Pons (tissue), 1 donor: ENCODE data around the gene ZNF518A.
A peak's percentile ranks its signal among the peaks of the same experiment; 100 is the strongest.
"Not testable (repeated sequence)": the region's sequence is repeated elsewhere in the genome, so short reads cannot be mapped to it uniquely, and the experiment has no call there.

Experiments
- DNase-seq: peaks from one replicate; pipeline ENCODE4 v3.0.0-alpha.2; 2016; ENCODE audit warnings: low spot score

Gene ZNF518A

GRCh38 chr10:96137567-96137966, 7.5 kb downstream of the ZNF518A start:
- DNase-seq: no peak

- no peak for DNase-seq
These were observed 8.0 kb downstream of the ZNF518A start for GRCh38 chr10:96138102-96138501.

DNA sequence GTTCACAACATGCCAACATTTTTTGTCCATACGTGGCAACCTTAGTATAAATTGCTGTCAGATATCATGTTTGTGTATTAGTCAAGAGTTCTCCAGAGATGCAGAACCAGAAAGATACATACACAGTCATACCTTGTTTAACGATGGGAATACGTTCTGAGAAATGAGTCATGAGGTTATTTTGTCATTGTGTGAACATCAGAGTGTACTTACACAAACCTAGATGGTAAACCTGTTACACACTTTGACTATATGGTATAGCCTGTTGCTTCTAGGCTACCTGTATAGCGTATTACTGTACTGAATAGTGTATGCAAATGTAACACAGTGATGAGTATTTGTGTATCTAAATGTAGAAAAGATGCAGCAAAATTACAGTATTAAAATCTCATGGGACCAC, 22.3 kb downstream of the ZNF518A start:
- no peak for DNase-seq

DNA sequence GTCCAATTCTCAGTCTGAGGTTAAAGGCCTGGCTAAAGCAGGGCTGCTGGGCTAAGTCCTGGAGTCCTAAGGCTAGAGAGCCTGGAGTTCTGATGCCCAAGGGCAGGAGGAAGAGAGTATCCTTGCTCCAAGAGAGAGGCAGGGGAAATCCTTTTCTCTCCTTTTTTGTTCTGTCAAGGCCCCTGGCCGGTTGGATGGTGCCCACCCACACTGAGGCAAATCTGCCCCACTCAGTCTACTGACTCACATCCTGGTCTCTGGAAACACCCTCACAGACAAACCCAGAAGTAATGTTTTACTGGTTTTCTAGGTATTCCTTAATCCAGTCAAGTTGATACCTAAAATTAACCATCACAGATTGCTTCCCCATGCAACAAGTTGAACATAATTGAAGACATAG, 23.0 kb downstream of the ZNF518A start:
- no peak for DNase-seq

GRCh38 chr10:96165726-96166125, 35.6 kb downstream of the ZNF518A start:
- no peak for DNase-seq

DNA sequence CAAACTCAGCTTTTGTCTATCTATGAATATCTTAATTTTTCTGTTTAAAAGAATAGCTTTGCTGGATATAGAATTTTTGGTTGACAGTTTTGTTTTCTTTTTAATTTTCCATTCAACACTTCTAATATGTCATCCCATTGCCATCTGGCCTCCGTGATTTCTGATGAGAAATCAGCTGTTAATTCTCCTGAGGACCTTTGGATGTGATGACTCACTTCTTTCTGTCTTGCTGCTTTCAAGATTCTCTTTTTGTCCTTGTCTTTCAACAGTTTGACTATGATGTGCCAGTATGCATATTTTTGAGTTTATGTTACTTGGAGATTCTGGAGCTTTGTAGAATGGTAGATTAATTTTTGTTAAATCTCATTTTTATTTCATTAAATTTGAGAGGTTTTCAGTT, 38.4 kb downstream of the ZNF518A start:
- no peak for DNase-seq

- DNase-seq: no peak
These were observed 40.1 kb downstream of the ZNF518A start for GRCh38 chr10:96170230-96170629.

- DNase-seq: no peak
These were observed 42.6 kb downstream of the ZNF518A start for GRCh38 chr10:96172666-96173065.

DNA sequence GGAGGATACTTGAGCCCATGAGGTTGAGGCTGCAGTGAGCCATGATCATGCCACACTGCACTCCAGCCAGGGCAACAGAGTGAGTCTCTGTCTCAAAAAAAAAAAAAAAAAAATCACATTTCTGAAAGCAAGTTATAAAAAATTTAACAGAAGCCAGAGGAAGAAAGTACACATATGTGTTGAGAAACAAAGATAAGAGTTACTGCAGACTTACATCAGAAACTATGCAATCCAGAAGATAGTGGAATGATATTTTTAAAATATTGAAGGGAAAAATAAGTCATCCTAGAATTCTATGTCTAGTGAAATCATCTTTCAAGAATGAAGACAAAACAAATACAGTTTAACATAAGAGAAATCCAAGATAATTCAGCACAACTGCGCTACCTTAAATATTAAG, 46.9 kb downstream of the ZNF518A start:
- DNase-seq: no peak

- no peak for DNase-seq
These were observed 58.3 kb downstream of the ZNF518A start for GRCh38 chr10:96188421-96188820.

- DNase-seq: no peak
These were observed 58.8 kb downstream of the ZNF518A start for GRCh38 chr10:96188916-96189315.

GRCh38 chr10:96189505-96189904, 59.4 kb downstream of the ZNF518A start:
- DNase-seq: not testable (repeated sequence)

GRCh38 chr10:96201525-96201924, 71.4 kb downstream of the ZNF518A start:
- DNase-seq: no peak

GRCh38 chr10:96205580-96205979, 75.5 kb downstream of the ZNF518A start:
- DNase-seq: no peak

- no peak for DNase-seq
These were observed 78.2 kb downstream of the ZNF518A start for GRCh38 chr10:96208271-96208670.

GRCh38 chr10:96208946-96209345, 78.8 kb downstream of the ZNF518A start:
- no peak for DNase-seq

GRCh38 chr10:96211764-96212163, 81.7 kb downstream of the ZNF518A start:
- DNase-seq: peak; percentile 15

DNA sequence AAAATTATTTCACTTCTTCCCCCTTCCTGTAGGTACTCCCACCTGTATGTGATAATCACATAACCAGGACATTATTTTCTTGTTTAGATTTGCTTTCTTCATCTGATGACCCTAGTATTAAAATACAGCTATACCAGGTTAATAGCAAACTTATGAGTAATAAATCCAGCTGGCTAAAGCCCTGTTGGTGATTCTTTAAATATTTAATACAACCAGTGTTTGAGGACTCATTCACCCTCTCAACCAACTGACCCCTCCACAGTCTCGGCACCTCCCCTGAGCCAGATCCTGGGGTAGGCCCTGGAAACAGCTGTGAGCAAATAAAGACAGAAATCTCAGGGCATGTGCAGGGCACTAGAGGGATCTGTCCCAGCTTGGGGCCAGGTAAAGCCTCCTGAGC, 82.8 kb downstream of the ZNF518A start:
- DNase-seq: no peak
